Fibroblast of mammary gland (primary cell): Measurements from ENCODE around the gene TMIGD1.

Experiments used
- DNase-seq: peaks from one replicate; pipeline ENCODE4 v3.0.0-alpha.2; 2010; ENCODE audit warnings: low read depth
- H3K4me3 ChIP-seq: 2 replicates; pipeline ENCODE4 v1.5.1; 2011; ENCODE audit warnings: low read depth, mild to moderate bottlenecking, low read length, moderate library complexity; ENCODE audit not compliant: control insufficient read depth
- CTCF ChIP-seq: conservative IDR thresholded peaks from 2 replicates; pipeline ENCODE4 v1.5.1; 2011; ENCODE audit warnings: low read depth, low read length, inconsistent platforms; ENCODE audit not compliant: control insufficient read depth, insufficient read depth

Gene TMIGD1

GRCh38 chr17:30378825-30379302 lies 45.0 kb upstream of the TMIGD1 start, which contains the start of gene CPD:
Gene CPD, plus strand, starts transcription at chr17:30378927. Its CDS starts 54 bp downstream, at chr17:30378981.
- TF ChIP-seq CTCF: no peak
- peak; percentile 92 for DNase-seq
- H3K4me3 ChIP-seq: peak within 1 kb of the TSS; percentile 75

- no peak for TF ChIP-seq CTCF
- H3K4me3 ChIP-seq: peak overlapping the region; percentile 54
- DNase-seq: no peak
Measured at GRCh38 chr17:30378241-30378824, 44.5 kb upstream of the TMIGD1 start.

GRCh38 chr17:30377574-30378240 lies 43.9 kb upstream of the TMIGD1 start:
- no peak for DNase-seq
- no peak for TF ChIP-seq CTCF

GRCh38 chr17:30376621-30377452 lies 43.0 kb upstream of the TMIGD1 start:
- no peak for TF ChIP-seq CTCF
- DNase-seq: peak; percentile 91
- H3K4me3 ChIP-seq: no peak overlapping the region

More at GRCh38 chr17:30377574-30378240, 43.9 kb upstream of the TMIGD1 start:
- H3K4me3 ChIP-seq: peak overlapping the region; percentile 54

GRCh38 chr17:30375661-30376060 lies 41.8 kb upstream of the TMIGD1 start:
- no peak for TF ChIP-seq CTCF
- no peak for DNase-seq
- H3K4me3 ChIP-seq: no peak overlapping the region

GRCh38 chr17:30372755-30373154 lies 38.9 kb upstream of the TMIGD1 start:
- peak; percentile 59 for DNase-seq
- TF ChIP-seq CTCF: no peak
- no peak overlapping the region for H3K4me3 ChIP-seq
